Inflammatory macrophage treated with lipopolysaccharide for 1 hour (primary cell): ENCODE data around the gene ZBTB32.

ENCODE experiments used
- DNase-seq, 2 donors: peaks; one replicate each; pipeline ENCODE4 v3.0.0-alpha.2; 2020 to 2022

The ZBTB32 gene

DNA sequence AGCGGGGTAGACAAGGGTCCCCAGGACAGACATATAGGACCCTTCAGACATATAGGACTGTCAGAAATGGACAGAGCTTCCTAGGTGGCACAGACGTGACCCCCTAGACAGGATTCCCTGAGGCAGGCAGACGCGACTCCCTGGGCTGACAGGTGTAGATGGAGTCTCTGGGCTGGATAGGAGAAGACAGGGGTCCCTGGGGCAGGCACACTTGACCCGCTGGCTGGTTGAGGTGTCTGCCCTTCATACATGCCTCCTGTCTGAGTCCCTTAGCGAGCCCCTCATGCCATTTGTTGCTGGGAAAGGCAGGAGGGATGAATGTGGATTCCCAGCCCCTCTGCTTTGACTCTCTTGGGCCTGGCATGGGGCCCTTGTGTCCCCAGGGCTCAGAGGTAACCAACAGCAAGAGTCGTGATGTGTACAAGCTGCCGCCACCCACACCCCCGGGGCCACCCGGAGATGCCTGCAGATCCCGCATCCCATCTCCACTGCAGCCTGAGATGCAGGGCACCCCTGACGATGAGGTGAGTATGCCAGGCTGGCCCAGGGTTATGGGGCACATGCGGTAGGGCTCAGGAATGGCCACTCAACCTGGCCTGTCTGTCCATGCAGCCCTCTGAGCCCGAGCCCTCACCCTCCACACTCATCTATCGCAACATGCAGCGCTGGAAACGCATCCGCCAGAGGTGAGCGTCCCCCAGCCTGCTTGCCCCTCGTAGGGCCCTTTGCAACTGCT, 49.4 kb downstream of the ZBTB32 start:
- DNase-seq, result no peak

DNA sequence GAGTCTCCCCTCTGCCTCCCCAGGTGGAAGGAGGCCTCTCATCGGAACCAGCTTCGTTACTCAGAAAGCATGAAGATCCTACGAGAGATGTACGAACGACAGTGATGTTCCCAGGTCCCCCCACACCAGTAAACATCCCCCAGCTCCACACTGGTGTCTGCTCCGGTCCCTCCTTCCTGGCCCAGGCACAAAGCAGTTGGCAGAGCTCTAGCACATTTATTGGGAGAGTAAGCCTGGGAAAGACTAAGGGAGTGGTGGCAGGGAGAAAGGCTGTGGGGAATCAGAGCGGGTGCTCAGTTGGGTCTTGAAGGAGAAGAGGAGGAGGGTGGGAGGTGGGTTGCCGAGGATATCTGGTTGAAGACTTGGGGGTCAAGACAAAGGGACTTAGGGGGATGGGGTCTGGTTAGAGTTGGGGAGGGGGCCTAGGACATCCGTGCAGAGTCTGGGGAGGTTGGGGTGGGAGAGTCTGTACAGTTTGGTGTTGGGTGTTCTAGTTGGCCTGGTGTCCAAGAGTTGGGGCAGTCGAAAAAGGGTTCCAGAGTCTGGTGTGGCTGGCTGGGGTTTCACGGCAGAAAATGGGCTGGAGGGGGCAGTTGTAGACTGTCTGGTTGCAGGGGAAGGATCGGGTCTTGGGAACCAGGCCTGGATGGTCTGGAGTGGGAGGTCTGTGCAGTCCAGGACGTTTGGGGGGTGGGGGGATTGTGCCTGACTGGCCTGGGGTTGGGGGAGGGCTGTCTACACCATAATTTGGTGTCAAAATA, 50.2 kb downstream of the ZBTB32 start:
- DNase-seq, result no peak

DNA sequence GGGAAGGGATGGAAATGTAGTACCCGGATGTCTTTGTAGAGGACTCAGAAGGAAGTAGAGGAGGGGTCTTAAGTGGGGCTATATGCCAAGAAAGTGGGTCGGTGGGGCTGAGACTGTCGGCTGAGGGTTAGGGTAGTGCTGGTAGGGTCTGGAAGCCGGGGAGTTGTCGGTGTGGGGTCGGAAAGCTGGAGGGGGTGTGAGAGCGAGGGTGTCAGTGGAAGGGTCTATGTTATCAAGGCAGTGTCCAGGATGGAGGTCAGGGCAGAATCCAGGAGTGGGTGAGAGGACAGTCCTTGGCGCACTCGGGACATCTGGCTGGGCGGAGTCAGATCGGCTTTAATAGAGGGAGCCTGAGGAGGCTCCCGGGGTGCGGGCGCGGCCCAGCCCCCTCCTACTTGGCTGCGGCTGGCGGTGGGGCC, 50.8 kb downstream of the ZBTB32 start:
- no peak for DNase-seq

DNA sequence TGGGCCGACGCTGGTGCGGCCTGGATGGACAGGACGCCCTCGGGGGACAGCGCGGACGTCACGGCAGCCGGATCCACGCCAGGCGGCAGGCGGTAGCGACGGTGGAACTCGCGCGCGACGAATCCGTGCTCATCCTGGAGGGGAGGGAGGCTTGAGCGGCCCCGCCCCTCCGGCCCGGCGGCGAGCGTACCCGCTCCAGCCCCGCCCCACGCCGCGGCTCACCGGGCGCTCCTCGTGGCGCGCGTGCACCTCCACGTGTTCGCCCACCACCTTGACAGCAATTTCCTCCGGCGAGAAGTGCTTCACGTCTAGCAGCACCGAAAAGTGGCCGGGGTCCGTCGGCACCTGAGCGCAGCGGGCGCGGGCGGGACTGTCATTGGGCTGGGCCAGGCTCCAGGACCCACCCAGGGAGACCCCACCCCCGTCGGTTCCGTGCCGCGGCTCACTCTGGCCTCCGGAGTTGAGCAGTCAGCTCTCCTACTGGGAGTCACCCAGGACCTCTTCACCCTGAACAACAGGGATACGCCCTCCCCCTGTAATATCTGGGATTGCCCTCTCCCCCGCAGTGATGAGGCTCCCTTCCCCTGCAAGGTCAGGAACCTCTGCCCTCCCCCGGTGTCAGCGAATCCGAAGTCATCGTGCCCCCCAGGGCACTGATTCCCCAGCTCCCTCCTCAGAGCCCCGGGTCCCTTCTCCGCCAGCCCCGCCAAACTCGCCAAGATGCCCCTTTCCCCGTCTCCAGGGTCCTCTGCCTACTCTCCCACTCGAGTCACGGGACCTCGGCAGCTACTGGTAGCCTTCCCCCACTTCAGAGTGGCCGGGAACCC, 51.4 kb downstream of the ZBTB32 start:
- DNase-seq, result no peak

DNA sequence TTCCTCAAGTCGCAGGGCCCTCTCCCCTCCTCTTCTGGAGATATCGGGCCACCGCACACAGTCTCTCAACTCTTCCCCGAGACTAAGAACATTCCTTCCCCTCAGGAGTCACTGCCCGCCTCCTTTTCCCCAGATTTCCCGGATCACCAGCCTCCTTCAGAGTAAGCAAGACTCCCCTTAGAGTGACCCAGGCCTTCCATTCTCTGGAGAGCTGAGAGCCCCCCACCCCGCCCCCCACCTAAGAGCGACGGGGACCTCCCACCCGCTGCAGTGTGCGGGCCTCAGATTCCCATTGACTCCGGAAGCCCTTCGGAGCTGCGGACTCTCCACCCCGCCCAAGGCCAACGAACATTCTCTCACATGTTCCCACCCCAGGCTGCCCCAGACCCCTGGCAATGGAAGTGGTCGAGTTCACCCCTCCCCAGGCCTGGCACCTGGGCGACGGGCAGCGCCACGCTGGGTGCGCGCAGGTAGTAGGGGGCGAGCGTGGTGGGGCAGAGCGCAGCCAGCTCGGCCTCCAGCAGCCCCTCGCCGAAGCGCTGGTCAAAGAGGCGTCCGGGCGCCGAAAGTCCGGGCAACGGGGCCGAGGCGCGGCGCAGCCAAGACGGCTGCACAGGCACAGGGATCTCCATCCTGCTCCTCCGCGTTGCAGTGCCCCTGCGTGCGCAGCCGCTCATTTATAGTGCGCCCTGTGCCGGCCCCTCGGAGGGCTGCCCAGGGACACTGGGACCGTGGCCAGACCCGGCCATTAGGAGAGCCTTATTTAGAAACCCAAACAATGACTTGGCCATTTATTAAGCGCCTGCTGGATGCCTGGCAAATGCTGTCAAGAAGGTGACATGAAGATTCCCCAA, 52.2 kb downstream of the ZBTB32 start, which contains the start of gene HSPB6:
HSPB6 (minus strand) TSS at position 653 of the 854 bp plus-strand sequence; CDS start at position 632, 21 bp downstream.
- no peak for DNase-seq

DNA sequence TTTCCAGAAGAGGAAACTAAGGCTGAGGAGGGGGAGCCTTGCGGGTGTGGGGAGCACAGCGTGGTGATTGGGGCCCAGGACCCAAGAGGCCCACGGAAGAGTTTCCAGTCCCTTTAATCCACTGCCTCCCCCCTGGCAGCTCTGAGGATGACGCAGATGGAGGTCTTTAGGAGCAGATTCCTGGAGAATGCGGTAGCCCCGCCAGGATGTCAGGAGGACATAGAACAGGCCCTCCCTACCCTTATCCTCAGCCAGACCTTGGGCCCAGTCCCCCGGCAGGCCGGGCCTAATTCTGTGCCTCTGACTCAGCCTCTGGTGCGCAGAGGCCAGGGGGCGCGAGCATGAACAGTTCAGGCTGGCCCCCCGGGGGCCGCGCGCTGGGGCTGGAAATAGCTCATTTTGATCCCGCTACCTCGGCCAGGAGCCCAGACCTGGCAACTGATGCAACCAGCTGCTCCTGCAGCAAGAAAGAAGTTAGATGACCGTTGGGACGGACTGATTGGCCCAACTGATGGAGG, 52.9 kb downstream of the ZBTB32 start:
- DNase-seq, result no peak

DNA sequence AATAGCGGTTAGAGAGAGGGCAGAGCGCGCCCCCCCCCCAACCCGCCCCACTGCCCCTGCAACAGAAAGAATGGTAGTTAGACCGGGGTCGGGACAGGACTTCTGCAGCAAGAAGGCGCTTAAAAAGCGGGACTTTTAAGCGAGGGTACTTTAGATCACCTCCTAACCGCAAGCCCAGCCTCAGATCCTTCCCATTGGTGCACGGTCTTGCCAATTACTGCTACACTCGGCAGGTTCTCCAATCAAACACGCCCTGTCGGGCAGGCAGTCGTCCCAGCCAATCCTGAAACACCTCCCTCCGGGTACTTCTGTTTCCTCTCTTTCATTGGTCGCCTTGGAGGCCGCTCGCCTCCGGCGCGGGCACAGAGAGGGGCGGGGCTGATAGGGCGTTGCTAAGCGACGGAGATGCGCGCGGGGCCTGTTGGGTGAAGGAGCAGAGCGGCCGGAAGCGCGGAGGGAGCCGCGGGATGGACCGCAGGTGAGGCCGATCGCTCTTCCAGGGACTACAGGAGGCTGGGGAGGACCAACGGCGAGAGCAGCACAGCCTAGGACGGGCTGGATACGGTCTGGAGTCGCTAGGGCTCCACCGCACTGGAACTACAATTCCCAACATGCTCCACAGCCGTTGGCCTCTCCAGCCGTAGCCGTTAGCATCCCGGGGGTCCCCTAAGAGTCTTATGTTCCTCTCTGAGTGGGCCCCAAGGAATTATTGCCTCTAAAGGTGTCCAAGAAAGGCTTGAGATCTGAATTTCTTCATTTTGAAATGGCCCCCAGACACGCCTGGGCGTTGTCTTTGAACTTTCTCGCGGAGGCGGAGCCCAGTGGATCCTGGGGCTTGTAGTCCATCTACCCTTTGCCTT, 53.6 kb downstream of the ZBTB32 start, which contains the start of gene PROSER3:
PROSER3 (plus strand) TSS at position 428 of the 860 bp plus-strand sequence; CDS start at position 468, 40 bp downstream.
- peak; percentile 99 for DNase-seq

DNA sequence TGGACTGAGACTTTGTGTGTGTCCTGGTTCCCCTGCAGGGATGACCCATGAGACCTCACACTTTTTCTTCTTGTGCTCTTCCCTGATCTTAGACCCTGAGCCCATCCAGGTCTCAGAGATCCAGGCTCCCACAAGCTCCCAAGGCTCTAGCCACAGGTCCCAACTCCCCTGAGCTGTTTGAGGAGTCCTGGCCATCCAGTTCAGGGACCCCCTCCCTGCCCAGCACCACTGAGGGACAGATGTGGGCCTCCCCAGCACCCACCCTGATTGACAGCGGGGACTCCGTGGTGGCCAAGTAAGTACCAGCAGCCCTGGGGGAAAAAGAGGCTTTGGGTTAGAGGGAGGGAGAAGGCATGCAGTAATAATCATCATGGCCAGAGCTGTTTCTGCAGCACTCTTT, 55.3 kb downstream of the ZBTB32 start:
- no peak for DNase-seq

DNA sequence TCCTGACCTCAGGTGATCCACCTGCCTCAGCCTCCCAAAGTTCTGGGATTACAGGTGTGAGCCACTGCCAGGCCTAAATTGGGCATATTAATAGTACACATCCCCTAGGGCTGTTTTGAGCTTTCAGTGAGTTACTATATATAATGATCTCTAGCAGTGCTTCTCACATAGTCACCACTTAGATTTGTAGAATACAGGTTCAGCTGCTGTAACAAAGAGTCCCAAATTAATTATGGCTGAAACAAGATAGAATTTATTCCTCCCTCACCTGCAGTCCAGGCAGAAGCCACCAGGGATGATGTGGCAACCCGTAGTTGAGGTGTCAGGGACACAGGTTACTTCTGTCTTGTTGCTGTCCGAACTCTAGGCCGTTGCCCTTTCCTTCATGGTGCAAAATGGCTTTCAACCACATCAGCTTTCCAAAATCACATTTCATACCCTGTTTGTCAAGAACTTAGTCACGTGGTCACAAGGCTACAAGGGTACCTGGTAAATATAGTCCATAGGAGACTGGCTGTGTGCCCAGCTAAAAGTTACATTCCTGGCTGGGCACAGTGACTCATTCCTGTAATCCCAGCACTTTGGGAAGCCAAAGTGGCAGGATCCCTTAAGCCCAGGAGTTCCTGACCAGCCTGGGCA, 56.5 kb downstream of the ZBTB32 start:
- no peak for DNase-seq

DNA sequence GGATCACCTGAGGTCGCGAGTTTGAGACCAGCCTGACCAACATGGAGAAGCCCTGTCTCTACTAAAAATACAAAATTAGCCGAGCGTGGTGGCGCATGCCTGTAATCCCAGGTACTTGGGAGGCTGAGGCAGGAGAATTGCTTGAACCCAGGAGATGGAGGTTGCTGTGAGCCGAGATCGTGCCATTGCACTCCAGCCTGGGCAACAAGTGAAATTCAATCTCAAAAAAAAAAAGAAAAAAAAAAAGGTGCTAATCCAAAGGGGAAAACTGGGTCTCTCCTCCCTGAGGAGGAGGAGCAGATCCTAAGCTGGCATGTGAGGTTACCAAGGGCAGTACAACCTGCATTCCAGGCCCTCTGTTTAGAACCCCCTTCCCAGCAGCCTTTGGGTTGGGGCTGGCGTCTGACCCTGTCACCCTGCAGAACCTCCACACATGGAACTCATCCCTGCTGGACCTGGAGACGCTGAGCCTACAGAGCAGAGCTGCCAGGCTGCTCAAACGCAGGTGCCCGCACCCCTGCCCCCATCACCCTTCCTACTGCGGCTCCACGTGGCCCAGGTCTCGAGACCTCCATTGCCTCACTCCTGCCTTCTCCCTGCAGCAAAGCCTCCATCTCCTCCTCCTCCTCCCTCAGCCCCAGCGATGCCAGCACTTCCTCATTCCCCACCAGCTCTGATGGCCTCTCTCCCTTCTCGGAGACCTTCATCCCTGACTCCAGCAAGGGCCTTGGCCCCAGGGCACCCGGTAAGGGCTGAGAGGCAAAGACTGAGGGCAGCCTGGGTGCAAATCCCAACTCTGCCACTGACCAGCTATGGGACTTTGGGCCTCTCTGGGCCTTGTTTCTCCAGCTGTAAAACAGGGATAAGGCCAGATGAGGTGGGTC, 60.3 kb downstream of the ZBTB32 start:
- DNase-seq, result no peak
